NOMO-1 treated with dmso at 0.1 percent for 144 hours (cell line): Measurements from ENCODE around the gene FOXN1.
"Not testable (repeated sequence)": the region's sequence is repeated elsewhere in the genome, so short reads cannot be mapped to it uniquely, and the experiment has no call there.

Experiments used
- DNase-seq: peaks from one replicate; lab custom pipeline; 2025; ENCODE audit not compliant: unreplicated experiment; lab: John Stamatoyannopoulos, UW

The FOXN1 gene

GRCh38 chr17:28522281-28522680, 16.1 kb downstream of the FOXN1 start:
- not testable (repeated sequence) for DNase-seq

DNA sequence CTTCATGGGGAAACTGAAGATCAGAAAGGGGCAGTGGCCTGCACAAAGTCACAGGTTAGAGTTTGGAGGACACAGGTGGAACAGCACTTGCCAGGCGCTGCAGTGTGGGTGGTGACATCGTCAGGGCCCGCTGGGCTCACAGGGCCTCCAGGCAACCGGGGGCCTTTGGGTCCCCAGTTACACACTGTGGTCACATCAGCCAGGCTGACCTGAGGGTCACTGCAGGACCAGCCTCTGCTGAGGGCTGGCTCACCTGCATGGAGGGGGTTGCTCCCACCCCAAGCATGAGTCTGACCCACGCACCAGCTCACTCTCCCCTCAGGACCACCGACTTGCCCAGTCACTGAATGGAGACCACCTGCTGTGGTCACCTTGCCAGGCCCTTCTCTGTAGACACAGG, 17.0 kb downstream of the FOXN1 start:
- DNase-seq: no peak

GRCh38 chr17:28523876-28524275, 17.7 kb downstream of the FOXN1 start:
- no peak for DNase-seq

DNA sequence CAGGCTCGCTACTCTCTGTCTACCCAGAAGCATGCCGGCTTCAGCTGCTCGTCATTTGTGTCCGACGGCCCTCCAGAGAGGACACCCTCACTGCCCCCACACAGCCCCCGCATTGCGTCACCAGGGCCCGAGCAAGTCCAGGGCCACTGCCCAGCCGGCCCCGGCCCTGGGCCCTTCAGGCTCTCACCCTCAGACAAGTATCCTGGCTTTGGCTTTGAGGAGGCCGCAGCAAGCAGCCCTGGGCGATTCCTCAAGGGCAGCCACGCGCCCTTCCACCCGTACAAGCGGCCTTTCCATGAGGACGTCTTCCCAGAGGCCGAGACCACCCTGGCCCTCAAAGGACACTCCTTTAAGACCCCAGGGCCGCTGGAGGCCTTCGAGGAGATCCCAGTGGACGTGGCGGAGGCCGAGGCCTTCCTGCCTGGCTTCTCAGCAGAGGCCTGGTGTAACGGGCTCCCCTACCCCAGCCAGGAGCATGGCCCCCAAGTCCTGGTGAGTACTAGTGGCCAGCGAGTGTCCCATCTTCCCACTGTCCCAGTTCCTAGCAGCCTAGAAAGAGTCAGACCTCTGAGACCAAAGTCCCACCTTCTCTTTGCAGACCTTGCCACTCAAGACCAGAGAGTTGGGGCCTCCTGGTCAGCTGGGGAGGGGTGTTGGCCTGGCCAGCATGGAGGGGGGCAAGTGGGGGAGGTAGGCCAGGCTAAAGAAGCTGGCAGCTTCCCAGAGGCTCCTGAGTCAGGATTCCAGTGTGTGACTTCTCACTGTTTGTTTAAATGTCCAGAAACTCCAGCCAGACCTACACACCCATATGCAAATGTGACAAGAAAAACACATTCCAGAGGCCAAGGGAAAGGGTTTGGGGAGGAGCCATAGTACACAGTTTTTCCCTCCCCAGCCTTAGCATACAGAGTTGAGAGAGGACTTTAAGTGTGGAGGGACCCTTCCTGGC, 18.6 kb downstream of the FOXN1 start:
- DNase-seq: no peak

- DNase-seq: no peak
Measured at GRCh38 chr17:28526381-28526780, 20.2 kb downstream of the FOXN1 start.

DNA sequence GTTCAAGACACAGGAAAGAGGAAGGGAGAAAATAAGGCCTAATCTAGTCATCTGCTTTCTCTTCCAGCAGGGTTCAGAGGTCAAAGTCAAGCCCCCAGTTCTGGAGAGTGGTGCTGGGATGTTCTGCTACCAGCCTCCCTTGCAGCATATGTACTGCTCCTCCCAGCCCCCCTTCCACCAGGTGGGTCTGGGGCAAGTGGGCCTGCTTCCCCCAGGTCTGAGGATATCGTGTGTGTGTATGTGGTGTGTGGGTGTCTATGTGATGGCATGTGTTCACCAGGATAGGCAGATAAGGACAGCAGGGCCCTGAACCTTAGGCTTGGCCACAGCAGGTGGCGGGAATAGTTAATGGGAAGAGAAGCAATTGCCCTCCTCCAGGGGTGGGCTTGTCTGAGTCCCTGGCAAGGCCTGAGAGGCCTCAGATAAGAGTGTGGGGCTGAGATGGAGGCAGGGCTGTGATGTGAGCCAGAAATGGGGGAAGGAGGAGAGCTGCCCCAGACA, 21.1 kb downstream of the FOXN1 start:
- no peak for DNase-seq

GRCh38 chr17:28527859-28528258, 21.7 kb downstream of the FOXN1 start:
- DNase-seq: no peak

DNA sequence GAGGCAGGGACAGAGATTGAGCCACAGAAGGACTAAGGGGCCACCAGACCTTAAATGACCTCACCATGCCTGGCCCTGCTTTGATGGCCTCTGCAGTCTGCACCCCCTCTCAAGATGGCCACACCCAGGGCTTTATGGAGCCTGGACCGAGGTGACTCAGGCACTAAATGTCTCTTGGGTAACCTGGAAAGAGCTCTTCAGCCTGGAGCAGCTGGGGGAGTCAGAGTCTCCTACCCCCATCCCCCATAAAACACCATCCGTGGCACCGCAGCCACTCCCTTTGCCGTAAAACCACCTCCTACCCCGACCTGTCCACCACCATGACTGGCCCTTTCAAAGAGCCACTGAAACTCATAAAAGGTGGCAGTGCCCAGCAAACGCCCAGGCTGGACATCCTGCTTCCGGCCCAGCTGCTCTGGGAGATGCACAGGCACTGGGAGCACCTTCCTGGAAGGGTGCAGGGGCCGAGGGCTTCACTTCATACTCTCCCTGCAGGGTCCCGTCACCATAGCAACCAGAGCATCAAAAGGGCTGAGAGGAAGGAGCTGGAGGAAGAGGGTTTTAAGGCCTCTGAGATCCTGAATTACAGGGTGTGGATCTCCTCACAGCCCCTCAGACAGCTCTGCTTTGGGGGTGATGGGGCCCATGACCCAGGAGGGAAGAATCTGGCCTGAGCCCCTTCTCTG, 22.3 kb downstream of the FOXN1 start:
- no peak for DNase-seq

DNA sequence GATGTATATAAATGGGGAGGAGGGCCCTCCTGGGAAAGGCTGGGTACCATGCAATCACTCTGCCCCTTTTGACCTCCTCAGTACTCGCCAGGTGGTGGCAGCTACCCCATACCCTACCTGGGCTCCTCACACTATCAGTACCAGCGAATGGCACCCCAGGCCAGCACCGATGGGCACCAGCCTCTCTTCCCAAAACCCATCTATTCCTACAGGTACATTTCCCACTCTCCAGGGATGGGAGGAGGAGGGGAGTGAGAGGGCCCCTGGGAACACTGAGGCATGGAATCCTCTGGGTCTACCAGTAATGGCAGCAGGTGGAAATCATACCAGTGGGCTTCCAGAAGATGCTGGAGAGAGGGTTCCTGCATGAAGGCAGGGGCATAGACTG, 22.9 kb downstream of the FOXN1 start:
- no peak for DNase-seq

DNA sequence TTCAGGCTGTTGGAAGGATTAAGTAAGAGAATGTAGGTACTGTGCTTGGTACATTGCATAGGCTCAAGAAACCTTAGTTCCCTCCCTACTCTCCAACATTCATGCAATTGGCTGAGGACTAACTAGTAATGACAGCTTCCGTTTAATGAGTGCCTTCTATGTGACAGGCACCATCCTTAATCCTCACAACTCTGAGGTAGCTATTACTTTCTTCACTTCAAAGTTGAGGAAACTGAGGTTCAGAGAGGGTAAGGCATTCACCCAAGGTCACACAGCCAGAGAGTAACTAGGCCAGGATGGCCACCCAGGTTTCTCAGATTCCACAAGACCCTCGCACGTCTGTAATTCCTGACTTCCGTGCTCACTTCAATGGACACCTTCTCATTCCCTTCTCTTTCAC, 24.1 kb downstream of the FOXN1 start:
- no peak for DNase-seq

DNA sequence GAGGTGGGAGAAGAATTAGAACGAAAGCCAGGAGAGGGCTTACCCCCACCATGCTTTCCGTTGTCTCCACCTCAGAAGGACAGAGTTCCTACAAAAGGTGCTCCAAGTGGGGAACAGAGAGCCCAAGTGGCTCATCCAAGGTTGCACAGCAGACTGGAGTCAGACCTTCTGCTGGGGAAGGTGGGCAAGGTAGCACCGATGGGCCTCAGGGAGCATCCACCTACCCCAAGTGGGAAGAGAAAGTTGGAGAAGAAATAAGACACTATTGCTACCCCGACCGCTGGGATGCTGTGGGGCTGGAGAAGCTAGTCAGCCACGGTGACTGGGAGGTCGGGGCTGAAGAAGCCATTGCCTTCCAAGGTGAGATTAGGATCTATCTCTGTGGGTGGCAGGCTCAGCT, 24.8 kb downstream of the FOXN1 start:
- DNase-seq: no peak

DNA sequence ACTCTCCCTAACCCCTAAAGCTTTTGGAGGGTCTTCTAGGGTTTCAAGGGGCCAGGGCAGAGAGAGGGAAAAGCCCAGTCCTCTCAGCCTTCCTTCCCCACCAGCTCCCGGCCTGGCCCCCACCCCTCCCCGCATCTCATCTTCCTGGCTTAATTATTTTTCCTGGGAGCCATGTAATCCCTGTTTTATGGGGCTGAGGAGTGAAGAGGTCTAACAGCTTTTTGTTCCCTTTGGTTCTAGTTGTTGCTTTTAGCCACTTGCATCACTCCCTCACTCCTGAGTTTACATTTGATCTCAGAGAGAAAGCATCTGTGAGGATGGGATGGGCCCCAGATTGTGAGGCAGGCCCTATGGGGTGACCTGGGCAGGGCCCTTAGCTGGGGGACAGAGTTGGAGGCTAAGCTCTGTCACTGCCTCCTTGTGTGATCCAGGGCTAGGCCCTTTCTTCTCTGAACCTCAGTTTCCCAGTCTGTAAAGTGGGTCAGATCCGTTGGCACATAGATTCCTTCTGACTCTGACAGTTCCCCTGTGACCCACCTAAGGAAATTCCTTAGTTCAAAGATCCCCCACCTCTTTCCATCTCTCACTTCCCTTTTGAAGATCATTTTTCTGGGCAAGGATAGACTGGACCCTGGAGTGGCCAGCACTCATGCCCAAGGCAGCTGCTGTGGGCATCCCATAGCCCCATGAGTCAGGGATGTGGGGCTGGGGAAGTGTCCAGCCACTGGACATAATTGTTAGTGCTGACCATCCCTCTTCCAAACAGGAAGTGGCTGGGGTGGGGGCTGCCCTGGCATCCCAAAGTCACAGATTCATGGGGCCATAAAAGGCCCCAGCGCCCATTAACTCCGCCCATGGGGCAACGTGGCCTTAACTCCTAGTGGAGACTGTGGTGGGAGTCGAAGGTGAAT, 26.2 kb downstream of the FOXN1 start:
- no peak for DNase-seq

GRCh38 chr17:28533091-28533807, 27.1 kb downstream of the FOXN1 start:
- no peak for DNase-seq

- no peak for DNase-seq
Measured at GRCh38 chr17:28534740-28535375, 28.7 kb downstream of the FOXN1 start.

DNA sequence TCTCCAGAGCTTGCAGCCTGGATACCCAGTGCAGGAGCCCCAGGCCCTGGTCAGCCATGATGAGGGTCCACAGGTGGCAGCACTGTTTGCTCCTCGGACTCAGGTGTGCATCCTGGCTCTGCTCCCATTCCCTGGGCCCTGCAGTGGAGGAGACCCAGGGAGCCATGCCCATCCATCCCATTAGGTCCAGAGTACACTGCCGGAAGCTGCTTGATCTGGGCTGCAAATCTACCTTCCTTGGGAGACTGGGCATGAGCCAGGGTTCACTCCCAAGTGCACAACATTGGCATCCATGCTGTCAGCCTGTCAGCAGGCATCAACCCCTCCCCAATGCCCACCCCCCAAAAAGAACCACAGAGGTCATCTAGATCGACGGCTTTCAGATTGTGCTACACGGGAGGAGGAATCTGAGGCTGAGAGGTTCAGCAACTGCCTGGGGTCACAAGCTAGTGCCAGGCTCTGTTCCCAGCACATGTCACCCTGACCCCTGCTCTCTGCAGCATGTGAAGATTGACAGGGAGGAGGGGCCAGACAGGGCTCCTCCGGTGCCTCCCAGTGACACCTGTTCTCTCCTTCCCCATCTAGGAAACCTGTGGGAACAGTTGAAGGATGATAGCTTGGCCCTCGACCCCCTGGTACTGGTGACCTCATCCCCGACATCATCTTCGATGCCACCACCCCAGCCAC, 30.5 kb downstream of the FOXN1 start:
- DNase-seq: no peak

GRCh38 chr17:28537219-28537610, 31.1 kb downstream of the FOXN1 start:
- DNase-seq: no peak

- no peak for DNase-seq
Measured at GRCh38 chr17:28538296-28538895, 32.2 kb downstream of the FOXN1 start.

GRCh38 chr17:28540231-28540630, 34.1 kb downstream of the FOXN1 start:
- no peak for DNase-seq

DNA sequence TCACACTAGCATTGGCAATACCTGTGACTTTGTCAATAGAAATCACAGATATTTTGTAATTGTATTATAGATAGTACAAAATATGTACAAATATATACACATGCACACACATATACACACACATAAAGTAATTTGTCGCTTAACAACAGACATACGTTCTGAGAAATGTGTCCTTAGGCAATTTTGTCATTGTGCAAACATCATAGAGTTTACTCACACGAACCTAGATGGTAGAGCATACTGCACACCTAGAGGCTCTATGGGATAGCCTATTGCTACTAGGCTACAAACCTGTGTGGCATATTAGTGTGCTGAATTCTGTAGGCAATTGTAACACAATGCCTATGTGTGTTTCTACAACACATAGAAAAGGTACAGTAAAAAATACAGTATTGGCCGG, 35.3 kb downstream of the FOXN1 start:
- DNase-seq: no peak
